Transverse colon (tissue), 4 donors: Measurements from ENCODE around the gene ETV6. TPM values are rescaled to one million over a fixed set of nuclear protein-coding genes. Genes with fewer than 3 reads are reported as not detected.

ENCODE experiments used
- DNase-seq: peaks from one replicate; pipeline ENCODE4 v3.0.0-alpha.2; 2019
- H3K27ac ChIP-seq, 4 donors: fragments of 200-600 bp; sonication (generic); 2 replicates each; pipeline ENCODE4 v1.5.1; 2016 to 2018; ENCODE audit warnings: inconsistent platforms in 4 of 4
- H3K27me3 ChIP-seq: fragments of 200-600 bp; sonication (generic); 2 replicates; pipeline ENCODE4 v1.5.1; 2017; ENCODE audit warnings: inconsistent platforms
- H3K36me3 ChIP-seq, 4 donors: fragments of 200-600 bp; sonication (generic); 2 replicates each; pipeline ENCODE4 v1.5.1; 2017 to 2019; ENCODE audit warnings: inconsistent platforms in 4 of 4
- H3K4me1 ChIP-seq, 4 donors: fragments of 200-600 bp; sonication (generic); 2 replicates each; pipeline ENCODE4 v1.5.1; 2017 to 2020; ENCODE audit warnings: inconsistent platforms in 4 of 4
- H3K4me3 ChIP-seq, 4 donors: fragments of 200-600 bp; sonication (generic); 1 replicate in 1 of 4; 2 replicates in 3 of 4; pipeline versions ENCODE4 v1.5.1 to v1.6.1; 2017 to 2019; ENCODE audit warnings: inconsistent platforms in 4 of 4
- H3K9me3 ChIP-seq, 2 donors: fragments of 200-600 bp; sonication (generic); 2 replicates each; pipeline ENCODE4 v1.5.1; 2017 to 2019; ENCODE audit warnings: inconsistent platforms in 2 of 2
- EP300 ChIP-seq: sonication (generic); formaldehyde crosslinking; IDR thresholded peaks from one replicate; pipeline ENCODE4 v1.6.1; 2017; ENCODE audit warnings: antibody characterized with exemption, low read depth
- POLR2A ChIP-seq: fragments of 450-650 bp; IDR thresholded peaks from one replicate; pipeline ENCODE4 v1.6.1; 2016; ENCODE audit warnings: antibody characterized with exemption, mild to moderate bottlenecking, moderate library complexity
- POLR2AphosphoS5 ChIP-seq, 3 donors: sonication (generic); formaldehyde crosslinking; IDR thresholded peaks; one replicate each; pipeline ENCODE4 v1.6.1; 2016; ENCODE audit warnings: antibody characterized with exemption in 3 of 3
- WGBS, 2 donors: methylation state at CpG; one replicate each; pipeline ENCODE4 v1.1.5; 2018; ENCODE audit warnings: low coverage in 1 of 2; 5-methylcytosine and 5-hydroxymethylcytosine counted together
- in situ Hi-C, 4 donors: fragments of 200-750 bp; cut with MboI; loops; one replicate each; pipeline versions ENCODE4 v1.15.0 to v1.15.1; 2017; ENCODE audit warnings: low sequenced_read_pairs in 3 of 4, low pct_ligation_motif_present in 1 of 4, low pct_unique_long_range_greater_than_20kb in 1 of 4
- intact Hi-C: fragments of 100-400 bp; cut with DNase I; formaldehyde crosslinking; loops from one replicate; pipeline ENCODE4 v1.15.1; 2023; ENCODE audit warnings: low total_unique reads
- total RNA-seq, 4 donors: library from RNA; depleted of rRNA; stranded (reverse); fragments of >200 nt; gene quantifications; one replicate each; pipeline ENCODE4 v1.1.0, GENCODE V29; 2016
- TF ChIP-seq, protein P1 (sequence below), 5 experiments: fragments of 200-600 bp in 3 of 5; fragments of 450-650 bp in 2 of 5; sonication (generic) in 3 of 5; IDR thresholded peaks; 1 replicate in 2 of 5; 2 replicates in 3 of 5; pipeline ENCODE4 v1.5.1; 2016 to 2017; ENCODE audit warnings: antibody characterized with exemption in 5 of 5, inconsistent platforms in 3 of 5, mild to moderate bottlenecking in 2 of 5, moderate library complexity in 1 of 5

ETV6 gene
- total RNA-seq, 4 donors from 2014 or later, result 19.9 to 47.9 (median 41.0) TPM

DNA sequence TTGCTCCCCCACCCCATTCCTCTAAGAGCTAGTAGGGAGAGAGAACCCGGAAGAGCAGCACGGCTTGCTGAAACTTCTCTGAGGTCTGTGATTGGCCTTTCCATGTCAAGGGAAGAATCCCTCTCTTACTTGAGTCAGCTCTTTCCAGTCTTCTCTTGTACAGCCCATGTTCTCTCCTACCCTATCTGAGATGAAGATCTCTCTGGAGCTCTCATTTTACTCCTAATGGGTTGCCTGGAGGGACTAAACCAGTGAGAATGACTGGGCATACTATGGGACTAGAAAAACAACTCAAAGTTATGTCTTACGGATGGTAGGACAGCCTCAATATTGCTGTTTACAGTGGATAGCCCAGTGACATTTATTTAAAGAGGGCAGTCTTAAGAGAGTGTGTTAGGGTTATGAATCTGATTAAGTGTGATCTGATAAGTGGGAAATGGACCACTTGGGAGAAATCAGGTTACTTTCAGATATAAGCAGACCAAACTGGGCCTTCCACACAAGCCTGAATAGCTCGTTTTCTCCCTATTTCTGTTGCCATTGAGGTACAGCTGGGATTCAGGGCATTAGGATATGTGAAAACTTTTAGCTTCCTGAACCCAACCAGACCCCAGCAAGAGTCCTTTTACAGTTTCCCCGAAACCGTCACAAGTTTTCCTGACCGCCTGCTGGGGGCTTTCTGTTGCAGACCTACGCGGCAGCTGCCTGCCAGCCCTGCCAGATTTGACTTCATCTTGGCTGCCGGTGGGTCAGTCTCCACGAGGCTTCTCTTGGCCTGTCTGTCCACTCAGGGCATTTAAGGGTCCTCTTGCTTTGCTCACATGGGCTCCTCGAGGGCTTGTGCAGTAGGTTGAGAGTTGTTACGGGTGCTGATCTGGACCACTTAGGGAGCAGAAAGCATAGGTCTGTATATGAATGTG, 16.9 kb downstream of the ETV6 start:
- Histone ChIP-seq H3K27me3 (no peaks in the 10 kb centered on the region), H3K4me1 (peaks cover 6 to 48% (median 19%) of the 10 kb centered on the region in 4 donors), H3K9me3 (no peaks in the 10 kb centered on the region), H3K4me3 (no peak overlapping the region), H3K27ac (no peak overlapping the region), H3K36me3 (no peaks in the 10 kb centered on the region)
- no peak for DNase-seq
- TF ChIP-seq POLR2AphosphoS5 (IDR thresholded peaks at IDR 0.05) (no peak), POLR2A (no peak), EP300 (no peak)
- TF ChIP-seq, protein P1, sequence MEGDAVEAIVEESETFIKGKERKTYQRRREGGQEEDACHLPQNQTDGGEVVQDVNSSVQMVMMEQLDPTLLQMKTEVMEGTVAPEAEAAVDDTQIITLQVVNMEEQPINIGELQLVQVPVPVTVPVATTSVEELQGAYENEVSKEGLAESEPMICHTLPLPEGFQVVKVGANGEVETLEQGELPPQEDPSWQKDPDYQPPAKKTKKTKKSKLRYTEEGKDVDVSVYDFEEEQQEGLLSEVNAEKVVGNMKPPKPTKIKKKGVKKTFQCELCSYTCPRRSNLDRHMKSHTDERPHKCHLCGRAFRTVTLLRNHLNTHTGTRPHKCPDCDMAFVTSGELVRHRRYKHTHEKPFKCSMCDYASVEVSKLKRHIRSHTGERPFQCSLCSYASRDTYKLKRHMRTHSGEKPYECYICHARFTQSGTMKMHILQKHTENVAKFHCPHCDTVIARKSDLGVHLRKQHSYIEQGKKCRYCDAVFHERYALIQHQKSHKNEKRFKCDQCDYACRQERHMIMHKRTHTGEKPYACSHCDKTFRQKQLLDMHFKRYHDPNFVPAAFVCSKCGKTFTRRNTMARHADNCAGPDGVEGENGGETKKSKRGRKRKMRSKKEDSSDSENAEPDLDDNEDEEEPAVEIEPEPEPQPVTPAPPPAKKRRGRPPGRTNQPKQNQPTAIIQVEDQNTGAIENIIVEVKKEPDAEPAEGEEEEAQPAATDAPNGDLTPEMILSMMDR (IDR thresholded peaks at IDR 0.05), result no peak
- intact Hi-C loops (no loop called here), in situ Hi-C loops (no loop called here)
- WGBS, 2 donors, result 83 to 91% methylated on average over 1 to 13 of the region's 13 CpGs

DNA sequence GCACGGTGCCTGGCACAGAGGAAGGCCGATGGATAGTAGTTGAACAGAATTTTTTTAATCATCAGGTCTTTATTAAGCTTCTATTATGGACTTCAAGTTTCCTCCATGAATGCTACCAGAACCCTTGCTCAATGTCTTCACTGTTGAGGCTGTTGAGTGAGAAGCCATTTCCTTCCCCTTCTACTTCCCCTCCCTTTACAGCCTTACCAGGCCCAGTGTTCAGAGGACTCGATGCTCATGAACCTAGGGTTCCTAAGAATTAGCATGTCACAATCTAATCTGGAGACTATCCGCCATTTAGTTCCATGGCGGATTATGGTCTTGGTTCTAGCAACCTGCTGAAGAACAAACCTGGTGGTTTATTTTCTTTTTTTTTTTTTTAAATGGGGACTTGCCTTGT, 17.7 kb downstream of the ETV6 start:
- 90 to 96% methylated on average over 3 to 5 of the region's 5 CpGs for WGBS, 2 donors
- no peak for DNase-seq
- Histone ChIP-seq H3K36me3 (no peaks in the 10 kb centered on the region), H3K4me3 (no peak overlapping the region), H3K9me3 (no peaks in the 10 kb centered on the region), H3K27me3 (no peaks in the 10 kb centered on the region), H3K4me1 (peaks cover 3 to 48% (median 16%) of the 10 kb centered on the region in 4 donors), H3K27ac (no peak overlapping the region)
- TF ChIP-seq EP300, result no peak
- TF ChIP-seq POLR2AphosphoS5 (IDR thresholded peaks at IDR 0.05), result no peak
- TF ChIP-seq, protein P1 (IDR thresholded peaks at IDR 0.05), result no peak
- no peak for TF ChIP-seq POLR2A
- in situ Hi-C loops, result no loop called here
- intact Hi-C loops, result no loop called here

DNA sequence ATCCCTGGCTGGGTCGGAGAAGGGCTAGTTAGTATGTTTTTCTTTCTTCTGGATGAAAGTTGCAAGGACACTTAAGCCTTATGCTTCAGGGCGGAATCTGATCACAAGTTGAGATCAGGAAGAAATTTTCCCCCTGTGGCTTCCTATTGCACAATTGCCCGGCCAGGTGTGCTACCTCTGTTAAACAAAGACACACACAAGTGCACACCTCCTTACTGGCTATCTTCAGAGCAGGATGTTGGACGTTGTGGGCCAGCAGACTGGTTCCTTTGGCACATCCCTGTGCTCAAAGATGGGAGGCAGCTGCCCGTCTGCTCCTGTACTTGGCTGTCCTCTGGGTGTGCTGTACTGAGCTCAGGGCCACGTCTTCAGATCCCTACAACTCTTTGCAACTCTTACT, 19.1 kb downstream of the ETV6 start:
- in situ Hi-C loops (no loop called here), intact Hi-C loops (no loop called here)
- H3K36me3 ChIP-seq, result no peaks in the 10 kb centered on the region
- peaks cover 9 to 49% (median 15%) of the 10 kb centered on the region in 4 donors for H3K4me1 ChIP-seq
- no peaks in the 10 kb centered on the region for H3K9me3 ChIP-seq
- H3K27ac ChIP-seq, result no peak overlapping the region
- no peaks in the 10 kb centered on the region for H3K27me3 ChIP-seq
- 67% methylated on average over 1 to 6 of the region's 6 CpGs for WGBS, 2 donors
- no peak for TF ChIP-seq EP300
- TF ChIP-seq, protein P1 (IDR thresholded peaks at IDR 0.05), result no peak
- no peak for TF ChIP-seq POLR2AphosphoS5 (IDR thresholded peaks at IDR 0.05)
- TF ChIP-seq POLR2A, result no peak
- no peak overlapping the region for H3K4me3 ChIP-seq
- no peak for DNase-seq

DNA sequence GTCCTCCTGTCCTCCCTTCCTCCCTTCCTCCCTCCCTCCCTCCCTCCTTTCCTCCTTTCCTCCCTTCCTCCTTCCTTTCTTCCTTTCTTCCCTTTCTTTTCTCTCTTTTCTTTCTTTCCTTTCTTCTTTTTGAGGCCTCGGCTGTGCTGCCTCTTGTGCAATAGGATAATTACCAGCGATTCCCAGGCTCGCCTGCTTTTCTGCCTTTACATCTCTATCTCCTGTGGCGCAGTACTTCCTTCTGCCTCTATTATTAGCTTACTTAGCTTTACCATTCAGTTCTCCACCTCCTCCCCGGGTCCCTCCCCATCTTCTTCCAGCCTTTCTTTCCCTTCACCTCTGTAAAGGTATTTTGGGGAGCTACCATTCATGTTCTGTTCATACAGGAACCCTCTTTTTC, 19.9 kb downstream of the ETV6 start:
- H3K9me3 ChIP-seq, result no peaks in the 10 kb centered on the region
- no peak overlapping the region for H3K4me3 ChIP-seq
- H3K27me3 ChIP-seq, result no peaks in the 10 kb centered on the region
- no peak overlapping the region for H3K27ac ChIP-seq
- in situ Hi-C loops (no loop called here), intact Hi-C loops (no loop called here)
- no peak for DNase-seq
- H3K36me3 ChIP-seq, result no peaks in the 10 kb centered on the region
- peaks cover 10 to 52% (median 21%) of the 10 kb centered on the region in 4 donors for H3K4me1 ChIP-seq
- WGBS, 2 donors, result 87 to 91% methylated on average over 4 to 5 of the region's 5 CpGs
- no peak for TF ChIP-seq POLR2AphosphoS5 (IDR thresholded peaks at IDR 0.05)
- no peak for TF ChIP-seq POLR2A
- TF ChIP-seq, protein P1 (IDR thresholded peaks at IDR 0.05), result no peak
- no peak for TF ChIP-seq EP300
